Choroid plexus epithelial cell (primary cell): ENCODE data around the gene OR2V2.
A peak's percentile ranks its signal among the peaks of the same experiment; 100 is the strongest.
"Not testable (repeated sequence)": the region's sequence is repeated elsewhere in the genome, so short reads cannot be mapped to it uniquely, and the experiment has no call there.

Experiments
- DNase-seq: peaks from one replicate; pipeline ENCODE4 v3.0.0-alpha.2; 2010; ENCODE audit warnings: low read depth
- H3K4me3 ChIP-seq: 2 replicates; pipeline ENCODE4 v1.5.1; 2011; ENCODE audit warnings: low read depth, mild to moderate bottlenecking, control low read depth, low read length, moderate library complexity
- CTCF ChIP-seq: conservative IDR thresholded peaks from 2 replicates; pipeline ENCODE4 v1.5.1; 2011; ENCODE audit warnings: low read depth, mild to moderate bottlenecking, control low read depth, inconsistent platforms, low read length, moderate library complexity

The OR2V2 gene

GRCh38 chr5:181176254-181176952 lies 29.0 kb downstream of the OR2V2 start:
- no peak for TF ChIP-seq CTCF
- no peak for DNase-seq
- no peak overlapping the region for H3K4me3 ChIP-seq

DNA sequence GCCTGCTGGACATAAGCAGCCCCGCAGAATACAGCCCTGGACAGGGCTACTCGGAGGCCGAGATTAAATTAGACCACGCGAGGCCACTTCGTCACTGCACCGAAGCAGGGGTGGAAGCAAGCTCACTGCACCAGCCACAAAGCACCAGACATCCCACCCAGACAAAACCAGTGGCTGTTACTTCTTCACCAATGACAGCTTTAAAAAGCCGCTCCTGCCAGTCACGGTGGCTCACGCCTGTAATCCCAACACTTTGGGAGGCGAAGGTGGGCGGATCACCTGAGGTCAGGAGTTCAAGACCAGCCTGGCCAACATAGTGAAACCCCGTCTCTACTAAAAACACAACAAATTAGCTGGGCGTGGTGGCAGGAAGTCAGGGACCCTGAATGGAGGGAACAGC lies 30.2 kb downstream of the OR2V2 start:
- DNase-seq, H3K4me3 ChIP-seq: not testable (repeated sequence)

GRCh38 chr5:181181650-181182565 lies 34.5 kb downstream of the OR2V2 start:
- DNase-seq = peak; percentile 83
- TF ChIP-seq CTCF = peak; percentile 84
- H3K4me3 ChIP-seq = no peak overlapping the region

DNA sequence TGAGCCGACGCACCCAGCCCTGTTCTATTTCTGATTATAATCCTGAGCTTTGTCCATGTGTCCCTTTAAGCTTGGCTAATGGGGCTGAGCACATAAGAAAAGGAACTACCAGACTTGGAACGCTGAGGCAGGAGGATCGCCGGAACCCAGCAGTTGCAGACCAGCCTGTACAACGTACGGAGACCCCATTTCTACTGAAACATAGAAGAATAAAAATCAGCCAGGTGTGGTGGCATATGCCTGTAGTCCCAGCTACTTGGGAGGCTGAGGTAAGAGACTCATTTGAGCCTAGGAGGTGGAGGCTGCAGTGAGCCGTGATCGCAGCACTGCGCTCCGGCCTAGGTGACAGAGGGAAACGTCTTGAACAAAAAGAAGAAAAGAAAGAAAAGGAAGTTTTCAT lies 35.3 kb downstream of the OR2V2 start:
- no peak for DNase-seq
- TF ChIP-seq CTCF = no peak
- no peak overlapping the region for H3K4me3 ChIP-seq

- no peak overlapping the region for H3K4me3 ChIP-seq
- DNase-seq = no peak
- TF ChIP-seq CTCF = no peak
Measured at GRCh38 chr5:181184845-181185216, 37.4 kb downstream of the OR2V2 start.

DNA sequence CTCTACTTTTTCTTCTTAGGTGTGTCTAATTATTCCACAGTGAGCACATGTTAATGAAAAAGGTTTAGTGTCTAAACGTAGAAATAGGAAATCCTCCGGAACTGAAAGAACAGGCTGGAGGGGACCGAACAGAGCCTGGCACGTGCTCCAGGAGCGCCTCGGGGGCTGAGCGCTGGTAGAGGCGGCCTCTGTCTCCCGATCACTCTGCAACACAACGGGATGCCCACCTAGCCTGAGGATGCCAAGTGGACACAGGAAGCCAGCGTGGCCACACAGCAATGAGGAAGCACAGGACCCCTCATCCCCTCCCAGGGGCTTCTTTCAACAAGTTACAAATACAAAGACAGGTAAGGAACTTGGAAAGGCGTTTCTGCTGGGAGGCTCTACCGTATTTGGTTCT lies 38.2 kb downstream of the OR2V2 start:
- DNase-seq = no peak
- no peak overlapping the region for H3K4me3 ChIP-seq
- no peak for TF ChIP-seq CTCF

DNA sequence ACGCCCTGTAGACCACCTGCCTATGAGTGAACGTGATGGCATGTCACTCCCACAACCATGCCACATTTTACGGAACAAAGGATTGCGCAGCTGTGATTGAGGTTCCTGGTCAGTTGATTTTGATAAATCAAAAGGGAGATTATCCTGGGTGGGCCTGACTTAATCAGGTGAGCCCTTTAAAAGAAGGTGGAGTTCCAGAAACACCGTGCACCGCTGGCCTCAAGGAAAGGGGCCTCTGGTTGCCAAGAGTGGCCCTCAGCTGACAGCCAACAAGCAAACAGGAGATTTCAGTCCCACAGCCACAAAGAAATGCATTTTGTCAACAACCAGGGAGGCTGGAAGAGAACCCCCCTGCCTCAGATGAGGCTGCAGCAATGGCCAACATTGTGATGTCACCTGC lies 38.6 kb downstream of the OR2V2 start:
- H3K4me3 ChIP-seq = no peak overlapping the region
- TF ChIP-seq CTCF = no peak
- no peak for DNase-seq
